HCT116 (cell line): Measurements from ENCODE around the gene UBE3B. TPM values are rescaled to one million over a fixed set of nuclear protein-coding genes. Genes with fewer than 3 reads are reported as not detected.

Experiments used
- ATAC-seq: fragments of 200-7000 bp; cut with Tn5 transposase; 2 replicates; pipeline ENCODE4 v1.9.1; 2020; ENCODE audit warnings: mild to moderate bottlenecking, moderate library complexity
- BruUV-seq: library from RNA; stranded (reverse); fragments of 400-500 nt; replicated peaks from 2 replicates; lab custom pipeline; 2021; lab: Mats Ljungman, UMichigan
- CTCF ChIA-PET: fragments of 300-600 bp; sonication (Branson Sonifier 250); formaldehyde crosslinking; loops from one replicate; lab custom pipeline; 2021; ENCODE audit warnings: antibody characterized with exemption; lab: Charles Lee
- POLR2A ChIA-PET: fragments of 300-600, 350-600 bp; sonication (Branson Sonifier 250); formaldehyde crosslinking; loops from one replicate; lab custom pipeline; 2021; ENCODE audit warnings: antibody characterized with exemption; lab: Charles Lee
- RAD21 ChIA-PET, 2 experiments: fragments of 300-600 bp; sonication (Branson Sonifier 250); formaldehyde crosslinking; loops; one replicate each; lab custom pipeline; 2023; ENCODE audit warnings: low total read pairs in 2 of 2; ENCODE audit not compliant: uncharacterized antibody in 2 of 2, unreplicated experiment in 2 of 2, low non-redundant PET in 1 of 2; lab: Charles Lee
- DNase-seq: peaks from one replicate; pipeline ENCODE4 v3.0.0-alpha.2; 2010; ENCODE audit warnings: low read depth, low spot score
- H2AFZ ChIP-seq: fragments of 200-600 bp; shearing (Covaris generic), sonication (generic); 2 replicates; pipeline ENCODE4 v1.6.1; 2017; ENCODE audit warnings: low read depth, mixed run types, mixed read lengths, antibody characterized with exemption, low read length; ENCODE audit not compliant: poor library complexity, severe bottlenecking
- H3K27ac ChIP-seq: 2 replicates; pipeline ENCODE4 v1.5.1; 2012; ENCODE audit warnings: low read depth, low read length
- H3K27me3 ChIP-seq: fragments of 200-600 bp; sonication (generic); 2 replicates; pipeline ENCODE4 v1.6.1; 2016; ENCODE audit warnings: mixed run types, low read length, mixed read lengths; ENCODE audit not compliant: insufficient read depth
- H3K36me3 ChIP-seq, 2 experiments: fragments of 200-500 bp in 1 of 2; fragments of 200-600 bp in 1 of 2; sonication (Bioruptor generic) in 1 of 2; sonication (generic) in 1 of 2; 2 replicates each; pipeline versions ENCODE4 v1.5.1 to v1.6.1; 2014 to 2016; ENCODE audit warnings: low read length in 2 of 2, inconsistent platforms in 1 of 2, mixed read lengths in 1 of 2, mixed run types in 1 of 2; ENCODE audit not compliant: insufficient read depth in 2 of 2, control insufficient read depth in 1 of 2
- H3K4me1 ChIP-seq, 2 experiments: fragments of 200-600 bp in 1 of 2; sonication (generic) in 1 of 2; 2 replicates each; pipeline versions ENCODE4 v1.5.1 to v1.6.1; 2012 to 2017; ENCODE audit warnings: low read length in 2 of 2, inconsistent platforms in 1 of 2, mild to moderate bottlenecking in 1 of 2, mixed read lengths in 1 of 2, mixed run types in 1 of 2, moderate library complexity in 1 of 2; ENCODE audit not compliant: insufficient read depth in 2 of 2, control insufficient read depth in 1 of 2
- H3K4me2 ChIP-seq: fragments of 200-600 bp; sonication (generic); 2 replicates; pipeline ENCODE4 v1.6.1; 2017; ENCODE audit warnings: mixed run types, low read length, mixed read lengths
- H3K4me3 ChIP-seq, 2 experiments: fragments of 200-600 bp in 1 of 2; sonication (generic) in 1 of 2; replicated peaks in 1 of 2; 2 replicates each; pipeline ENCODE4 v1.5.1; 2011 to 2016; ENCODE audit warnings: low read length in 2 of 2, control low read depth in 1 of 2, low read depth in 1 of 2, mild to moderate bottlenecking in 1 of 2, mixed read lengths in 1 of 2, mixed run types in 1 of 2
- H3K79me2 ChIP-seq: fragments of 200-600 bp; sonication (generic); 2 replicates; pipeline ENCODE4 v1.6.1; 2017; ENCODE audit warnings: mild to moderate bottlenecking, mixed run types, low read length, moderate library complexity, mixed read lengths; ENCODE audit not compliant: insufficient read depth
- H3K9ac ChIP-seq: fragments of 200-600 bp; sonication (generic); 2 replicates; pipeline ENCODE4 v1.6.1; 2016; ENCODE audit warnings: low read length, mixed read lengths
- H3K9me2 ChIP-seq: fragments of 200-600 bp; sonication (generic), shearing (Covaris generic); 2 replicates; pipeline ENCODE4 v1.6.1; 2017; ENCODE audit warnings: mixed run types, mild to moderate bottlenecking, moderate library complexity; ENCODE audit not compliant: insufficient read depth
- H3K9me3 ChIP-seq, 2 experiments: fragments of 200-500 bp in 1 of 2; fragments of 200-600 bp in 1 of 2; sonication (Bioruptor generic) in 1 of 2; sonication (generic) in 1 of 2; 2 replicates each; pipeline ENCODE4 v1.6.1; 2014 to 2017; ENCODE audit warnings: low read length in 2 of 2, mixed read lengths in 2 of 2, inconsistent platforms in 1 of 2, low read depth in 1 of 2, mild to moderate bottlenecking in 1 of 2, mixed run types in 1 of 2, moderate library complexity in 1 of 2; ENCODE audit not compliant: control insufficient read depth in 1 of 2, insufficient read depth in 1 of 2
- H4K20me1 ChIP-seq: fragments of 200-600 bp; sonication (generic), shearing (Covaris generic); 2 replicates; pipeline ENCODE4 v1.6.1; 2017; ENCODE audit warnings: mixed run types, mild to moderate bottlenecking, moderate library complexity; ENCODE audit not compliant: insufficient read depth
- ATF3 ChIP-seq: IDR thresholded peaks from 2 replicates; pipeline ENCODE4 v1.6.1; 2012
- CBX3 ChIP-seq: IDR thresholded peaks from 2 replicates; pipeline ENCODE4 v1.6.1; 2012; ENCODE audit warnings: low read depth
- CTCF ChIP-seq, 3 experiments: fragments of 200-600 bp in 1 of 3; sonication (generic) in 1 of 3; IDR thresholded peaks in 2 of 3; conservative IDR thresholded peaks in 1 of 3; 2 replicates each; pipeline ENCODE4 v1.5.1; 2012 to 2017; ENCODE audit warnings: low read depth in 2 of 3, low read length in 2 of 3, antibody characterized with exemption in 1 of 3, borderline replicate concordance in 1 of 3, control low read depth in 1 of 3, mild to moderate bottlenecking in 1 of 3, mixed read lengths in 1 of 3, mixed run types in 1 of 3, moderate library complexity in 1 of 3; ENCODE audit not compliant: insufficient read depth in 1 of 3
- POLR2A ChIP-seq: IDR thresholded peaks from 2 replicates; pipeline ENCODE4 v1.7.0; 2011; ENCODE audit warnings: borderline replicate concordance; ENCODE audit not compliant: insufficient read depth, insufficient read length; ENCODE audit errors: extremely low read depth
- RAD21 ChIP-seq: IDR thresholded peaks from 2 replicates; pipeline ENCODE4 v1.6.1; 2012; ENCODE audit warnings: low read depth, mild to moderate bottlenecking
- TCF7L2 ChIP-seq: IDR thresholded peaks from 2 replicates; pipeline ENCODE4 v1.7.0; 2011; ENCODE audit warnings: borderline replicate concordance, inconsistent platforms; ENCODE audit not compliant: insufficient read depth, insufficient read length; ENCODE audit errors: extremely low read depth
- ZBTB33 ChIP-seq: IDR thresholded peaks from 2 replicates; pipeline ENCODE4 v1.6.1; 2011; ENCODE audit warnings: mild to moderate bottlenecking, low read length, moderate library complexity; ENCODE audit not compliant: insufficient replicate concordance; ENCODE audit errors: extremely low read depth
- ZFX ChIP-seq: fragments of 450-650 bp; IDR thresholded peaks from 2 replicates; pipeline ENCODE4 v1.6.1; 2017
- ZNF274 ChIP-seq: fragments of 200-500 bp; sonication (Bioruptor generic); IDR thresholded peaks from 2 replicates; pipeline ENCODE4 v1.6.1; 2014; ENCODE audit warnings: mild to moderate bottlenecking, low read depth, low read length, inconsistent platforms
- intact Hi-C: fragments of 100-400 bp; cut with micrococcal nuclease; formaldehyde crosslinking; loops from 2 replicates; pipeline ENCODE4 v1.10.0; 2022
- total RNA-seq: library from RNA; stranded (reverse); gene quantifications from one replicate; pipeline ENCODE4 v1.2.1, GENCODE V29; 2021; ENCODE audit not compliant: unreplicated experiment

UBE3B gene
- total RNA-seq, 1 experiment from 2014 or later, result 28.9 TPM

DNA sequence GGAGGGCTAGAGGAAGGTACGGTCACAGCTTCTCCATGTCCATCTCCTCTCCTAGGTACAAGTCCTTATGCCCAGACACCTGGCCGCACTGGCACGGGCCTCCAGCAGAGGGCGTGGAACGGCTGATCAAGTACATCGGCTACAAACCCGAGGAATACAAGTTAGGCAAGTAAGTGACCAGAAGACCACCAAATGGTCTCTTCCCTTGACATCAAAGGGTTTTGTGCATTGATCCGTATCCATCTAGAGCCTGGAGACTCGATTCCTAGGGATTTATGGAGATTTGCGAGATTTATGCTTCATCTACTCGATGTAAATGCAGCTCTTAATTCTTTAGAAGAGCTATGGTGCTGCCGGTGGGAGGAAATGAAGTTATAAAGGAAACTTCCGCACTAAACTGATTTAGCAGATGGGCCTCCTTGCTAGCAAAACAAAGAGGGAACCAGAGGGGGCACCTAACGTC, 44.6 kb upstream of the UBE3B start:
- no TSS peak for BruUV-seq
- H3K79me2 ChIP-seq, result no peaks in the 10 kb centered on the region
- POLR2A ChIA-PET, result no interaction called here
- intact Hi-C loops, result loop anchor here (2.0 kb wide), 1 partner anchor 44 kb away; the partner anchor contains the start of genes KCTD10 and UBE3B
- RAD21 ChIA-PET, result interaction anchor here (0.6 to 1.9 kb wide), 3 partner anchors 30 to 413 kb away, joined by 3 to 4 read pairs (median 3); no protein-coding TSS in a partner anchor
- CTCF ChIA-PET, result interaction anchor here (0.9 to 2.6 kb wide), 18 partner anchors 11 to 412 kb away, joined by 3 to 19 read pairs (median 4); partner anchors contain the start of genes FOXN4, MMAB and MVK
- H3K9ac ChIP-seq, result no peak overlapping the region
- TF ChIP-seq CBX3, result no peak
- TF ChIP-seq ZNF274, result no peak
- TF ChIP-seq CTCF (IDR thresholded peaks at IDR 0.05 in 2 of 3, conservative IDR thresholded peaks at IDR 0.05 in 1 of 3; ENCODE audit: borderline replicate concordance in 1 of 3, insufficient read depth in 1 of 3, low read depth in 2 of 3, low read length in 2 of 3), result peak; percentile 61 to 97 (median 92)
- TF ChIP-seq RAD21, result peak; percentile 62
- no peak for TF ChIP-seq ZFX
- no peak for TF ChIP-seq ZBTB33
- no peak for TF ChIP-seq POLR2A
- TF ChIP-seq ATF3, result no peak
- peak; percentile 14 for TF ChIP-seq TCF7L2
- H3K27ac ChIP-seq, result no peak overlapping the region
- peaks cover 0 to 5% of the 10 kb centered on the region in 2 experiments; a peak in 1 of 4 replicates for H3K9me3 ChIP-seq
- DNase-seq, result peak; percentile 84
- H3K9me2 ChIP-seq, result no peaks in the 10 kb centered on the region
- no peaks in the 10 kb centered on the region for H4K20me1 ChIP-seq
- no peaks in the 10 kb centered on the region for H3K36me3 ChIP-seq
- H3K27me3 ChIP-seq, result no peaks in the 10 kb centered on the region
- H3K4me3 ChIP-seq, result no peak overlapping the region
- peak; percentile 86 for ATAC-seq
- H3K4me1 ChIP-seq, result peaks cover 0 to 11% of the 10 kb centered on the region in 2 experiments; a peak in 2 of 4 replicates
- peak overlapping the region; percentile 34 for H3K4me2 ChIP-seq
- H2AFZ ChIP-seq, result peak overlapping the region; percentile 55
